Fibroblast of villous mesenchyme (primary cell): ENCODE results near the gene FAM219A. TPM values are rescaled to one million over a fixed set of nuclear protein-coding genes. Genes with fewer than 3 reads are reported as not detected.
A peak's percentile ranks its signal among the peaks of the same experiment; 100 is the strongest.

Experiments
- DNase-seq: peaks from one replicate; pipeline ENCODE4 v3.0.0-alpha.2; 2010; ENCODE audit warnings: low read depth
- H3K4me3 ChIP-seq: 2 replicates; pipeline ENCODE4 v1.5.1; 2011; ENCODE audit warnings: low read depth, mild to moderate bottlenecking, low read length
- CTCF ChIP-seq: IDR thresholded peaks from 2 replicates; pipeline ENCODE4 v1.5.1; 2012; ENCODE audit warnings: low read depth, mild to moderate bottlenecking, low read length; ENCODE audit not compliant: insufficient read depth
- total RNA-seq: library from RNA; depleted of rRNA; stranded (reverse); fragments of >200 nt; gene quantifications from 2 replicates; pipeline ENCODE4 v1.2.3, GENCODE V29; 2012

Gene FAM219A
- total RNA-seq, 1 donor = 9.9 TPM

GRCh38 chr9:34417734-34418133 lies 40.6 kb downstream of the FAM219A start:
- TF ChIP-seq CTCF = no peak
- no peak overlapping the region for H3K4me3 ChIP-seq
- no peak for DNase-seq

DNA sequence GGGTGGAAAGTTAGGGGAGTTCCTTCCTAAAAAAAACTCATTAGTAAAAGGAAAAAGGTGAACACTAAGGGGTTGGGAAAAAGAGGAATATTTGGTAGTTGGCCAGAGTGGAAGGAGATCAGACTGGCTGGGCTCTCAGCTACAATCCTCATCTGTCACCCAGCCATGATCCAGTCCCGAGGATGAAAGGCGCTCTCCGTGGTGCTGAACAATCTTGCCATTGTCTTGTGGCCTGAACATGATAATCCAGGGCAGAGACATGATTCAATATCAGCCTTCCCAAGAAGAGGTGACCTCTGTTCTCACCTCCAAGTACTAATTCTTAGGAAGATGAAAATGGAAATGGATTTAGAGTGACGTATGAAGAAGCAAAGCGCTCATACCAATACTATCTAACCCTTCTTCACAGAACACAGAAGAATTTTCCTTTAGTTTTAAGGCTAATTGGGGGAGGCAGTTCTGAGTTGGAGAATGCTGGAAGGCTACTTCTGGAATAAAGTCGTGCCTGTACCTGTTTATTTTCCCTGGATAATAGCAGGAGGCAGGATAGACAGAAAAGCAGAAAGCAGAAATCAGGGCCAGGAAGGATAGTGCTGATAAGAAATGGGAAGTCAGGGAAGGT lies 45.0 kb downstream of the FAM219A start:
- H3K4me3 ChIP-seq = no peak overlapping the region
- DNase-seq = peak; percentile 54
- TF ChIP-seq CTCF = no peak

DNA sequence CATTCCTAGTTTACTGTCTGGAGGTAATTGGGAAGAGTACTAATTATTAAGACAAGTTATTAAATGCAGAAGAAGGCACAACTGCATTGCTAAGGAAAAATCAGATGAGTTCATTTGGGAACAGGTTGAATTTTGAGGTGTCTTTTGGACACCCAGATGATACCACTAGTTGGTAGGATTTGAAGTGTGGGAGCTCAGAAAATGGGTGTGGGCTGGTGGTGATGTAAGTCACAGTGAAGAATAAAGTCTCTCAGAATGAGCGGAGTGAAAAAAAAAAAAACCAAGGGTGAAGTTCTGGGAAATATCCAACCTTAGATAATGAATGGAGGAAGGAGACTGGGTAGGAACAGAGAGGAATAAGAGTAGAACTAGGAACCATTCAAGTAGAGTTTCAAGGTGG lies 46.0 kb downstream of the FAM219A start:
- DNase-seq = no peak
- H3K4me3 ChIP-seq = no peak overlapping the region
- no peak for TF ChIP-seq CTCF

GRCh38 chr9:34409154-34409553 lies 49.2 kb downstream of the FAM219A start:
- DNase-seq = no peak
- no peak overlapping the region for H3K4me3 ChIP-seq
- TF ChIP-seq CTCF = no peak

- H3K4me3 ChIP-seq = no peak overlapping the region
- TF ChIP-seq CTCF = no peak
- no peak for DNase-seq
Measured at GRCh38 chr9:34408173-34408572, 50.2 kb downstream of the FAM219A start.

- no peak for DNase-seq
- no peak for TF ChIP-seq CTCF
Measured at GRCh38 chr9:34406219-34406618, 52.2 kb downstream of the FAM219A start.

GRCh38 chr9:34405719-34406118 lies 52.7 kb downstream of the FAM219A start:
- no peak overlapping the region for H3K4me3 ChIP-seq
- DNase-seq = peak; percentile 47
- TF ChIP-seq CTCF = no peak

More at GRCh38 chr9:34406219-34406618, 52.2 kb downstream of the FAM219A start:
- no peak overlapping the region for H3K4me3 ChIP-seq
